ENCODE results near the gene CACNG1.
"Not testable (repeated sequence)": the region's sequence is repeated elsewhere in the genome, so short reads cannot be mapped to it uniquely, and the experiment has no call there.

CACNG1 gene

GRCh38 chr17:67085406-67085805, 41.1 kb downstream of the CACNG1 start:
- DNase-seq: no peak

GRCh38 chr17:67088639-67089038, 44.3 kb downstream of the CACNG1 start:
- no peak for DNase-seq

DNA sequence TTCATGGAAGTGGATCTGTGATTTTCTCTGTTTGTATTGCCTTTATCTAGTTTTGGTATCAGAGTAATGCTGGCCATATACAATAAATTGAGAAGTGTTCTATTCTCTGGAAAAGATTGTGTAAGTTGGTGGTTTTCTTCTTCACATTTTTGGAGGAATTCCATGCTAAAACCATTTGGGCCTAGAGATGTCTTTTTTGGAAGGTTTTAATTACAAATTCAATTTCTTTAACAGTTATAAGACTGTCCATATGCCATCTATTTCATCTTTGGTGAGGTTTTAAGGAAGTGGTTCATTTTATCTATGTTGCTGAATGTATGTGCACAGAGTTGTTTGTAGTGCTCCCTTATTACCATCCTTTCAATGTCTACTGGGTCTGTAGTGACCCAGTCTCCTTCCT, 46.0 kb downstream of the CACNG1 start:
- peak; percentile 27 for DNase-seq

GRCh38 chr17:67092291-67092690, 47.9 kb downstream of the CACNG1 start:
- DNase-seq: no peak

DNA sequence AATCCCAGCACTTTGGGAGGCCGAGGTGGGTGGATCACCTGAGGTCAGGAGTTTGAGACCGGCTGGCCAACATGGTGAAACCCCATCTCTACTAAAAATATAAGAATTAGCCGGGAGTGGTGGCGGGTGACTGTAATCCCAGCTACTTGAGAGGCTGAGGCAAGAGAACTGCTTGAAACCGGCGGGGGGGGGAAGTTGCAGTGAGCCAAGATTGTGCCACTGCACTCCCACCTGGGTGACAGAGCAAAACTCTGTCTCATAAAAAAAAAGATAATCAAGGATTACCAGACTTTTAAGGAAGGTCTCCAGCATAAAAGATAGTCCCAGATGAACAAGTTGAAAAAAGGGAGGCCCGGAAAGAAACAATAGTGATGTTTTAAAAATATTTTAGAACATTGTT, 48.4 kb downstream of the CACNG1 start:
- DNase-seq: not testable (repeated sequence)

- DNase-seq: no peak
These were observed 49.0 kb downstream of the CACNG1 start for GRCh38 chr17:67093348-67093747.

- not testable (repeated sequence) for DNase-seq
These were observed 50.9 kb downstream of the CACNG1 start for GRCh38 chr17:67095291-67095690.

DNA sequence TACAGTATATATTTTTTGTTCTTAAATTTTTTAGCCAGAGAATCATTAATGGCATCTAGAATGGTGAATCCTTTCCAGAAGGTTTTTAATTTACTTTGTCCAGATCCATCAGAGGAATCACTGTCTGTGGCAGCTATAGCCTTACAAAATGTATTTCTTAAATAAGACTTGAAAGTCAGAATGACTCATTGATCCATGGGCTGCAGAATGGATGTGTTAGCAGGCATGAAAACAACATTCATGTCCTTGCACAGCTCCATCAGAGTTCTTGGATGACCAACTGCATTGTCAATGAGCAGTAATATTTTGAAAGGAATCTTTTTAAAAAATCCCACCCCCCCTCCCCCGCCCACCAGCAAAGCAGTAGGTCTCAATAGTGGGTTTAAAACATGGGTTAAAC, 51.4 kb downstream of the CACNG1 start:
- DNase-seq: no peak

DNA sequence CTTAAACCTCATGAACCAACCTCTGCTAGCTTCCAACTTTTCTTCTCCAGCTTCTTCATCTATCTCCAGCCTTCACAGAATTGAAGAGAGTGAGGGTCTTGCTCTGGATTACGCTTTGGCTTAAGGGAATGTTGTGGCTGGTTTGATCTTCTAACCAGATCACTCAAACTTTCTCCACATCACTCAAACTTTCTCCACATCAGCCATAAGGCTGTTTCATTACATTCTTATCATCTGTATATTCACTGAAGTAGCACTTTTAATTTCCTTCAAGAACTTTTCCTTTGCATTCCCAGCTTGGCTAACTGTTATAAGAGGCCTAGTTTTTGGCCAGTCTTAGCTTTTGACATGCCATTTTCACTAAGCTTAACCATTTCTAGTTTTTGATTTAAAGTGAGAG, 52.3 kb downstream of the CACNG1 start:
- no peak for DNase-seq

- DNase-seq: no peak
These were observed 53.7 kb downstream of the CACNG1 start for GRCh38 chr17:67098006-67098405.

DNA sequence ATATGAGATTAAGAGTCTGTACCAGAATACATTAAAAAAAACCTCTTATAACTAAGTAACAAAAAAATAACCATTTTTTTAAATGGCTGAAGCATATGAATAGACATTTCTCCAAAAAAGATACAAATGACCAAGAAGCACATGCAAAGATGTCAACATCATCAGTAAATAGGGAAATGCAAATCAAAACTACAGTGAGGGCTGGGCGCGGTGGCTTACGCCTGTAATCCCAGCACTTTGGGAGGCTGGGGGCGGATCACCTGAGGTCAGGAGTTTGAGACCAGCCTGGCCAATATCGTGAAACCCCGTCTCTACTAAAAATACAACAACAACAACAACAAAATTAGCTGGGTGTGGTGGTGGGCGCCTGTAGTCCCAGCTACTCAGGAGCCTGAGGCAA, 60.3 kb downstream of the CACNG1 start:
- not testable (repeated sequence) for DNase-seq

- DNase-seq: peak; percentile 55
These were observed 60.9 kb downstream of the CACNG1 start for GRCh38 chr17:67105213-67105612.
